WI38 (cell line): ENCODE measurements around the gene CCT7.
A peak's percentile ranks its signal among the peaks of the same experiment; 100 is the strongest.

Experiments used
- H3K4me3 ChIP-seq: 2 replicates; pipeline ENCODE4 v1.5.1; 2011; ENCODE audit warnings: low read depth, mild to moderate bottlenecking, control low read depth, low read length
- TF ChIP-seq, protein P1 (sequence below): IDR thresholded peaks from 2 replicates; pipeline ENCODE4 v1.5.1; 2012; ENCODE audit warnings: low read depth, mild to moderate bottlenecking, control low read depth, low read length

The CCT7 gene

DNA sequence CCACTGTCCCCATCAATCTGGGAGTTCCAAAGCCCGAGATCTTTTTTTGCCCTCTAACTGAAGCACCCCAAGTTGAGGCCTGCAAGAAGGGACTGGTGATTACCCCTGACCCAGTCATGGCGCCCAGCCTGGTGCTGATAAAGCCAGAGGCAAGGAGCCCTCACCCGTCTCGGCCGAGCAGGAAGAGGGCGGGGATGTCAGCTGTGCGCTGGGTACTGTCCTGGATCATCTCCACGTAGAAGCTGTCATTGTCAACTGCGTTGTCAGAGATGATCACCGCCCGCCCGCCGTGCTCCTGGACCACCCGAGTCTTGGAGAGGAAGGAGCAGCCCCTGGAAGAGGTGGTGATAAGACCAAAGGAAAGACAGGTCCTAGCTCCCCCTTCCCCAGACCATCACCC lies 5.5 kb upstream of the CCT7 start:
- TF ChIP-seq, protein P1, sequence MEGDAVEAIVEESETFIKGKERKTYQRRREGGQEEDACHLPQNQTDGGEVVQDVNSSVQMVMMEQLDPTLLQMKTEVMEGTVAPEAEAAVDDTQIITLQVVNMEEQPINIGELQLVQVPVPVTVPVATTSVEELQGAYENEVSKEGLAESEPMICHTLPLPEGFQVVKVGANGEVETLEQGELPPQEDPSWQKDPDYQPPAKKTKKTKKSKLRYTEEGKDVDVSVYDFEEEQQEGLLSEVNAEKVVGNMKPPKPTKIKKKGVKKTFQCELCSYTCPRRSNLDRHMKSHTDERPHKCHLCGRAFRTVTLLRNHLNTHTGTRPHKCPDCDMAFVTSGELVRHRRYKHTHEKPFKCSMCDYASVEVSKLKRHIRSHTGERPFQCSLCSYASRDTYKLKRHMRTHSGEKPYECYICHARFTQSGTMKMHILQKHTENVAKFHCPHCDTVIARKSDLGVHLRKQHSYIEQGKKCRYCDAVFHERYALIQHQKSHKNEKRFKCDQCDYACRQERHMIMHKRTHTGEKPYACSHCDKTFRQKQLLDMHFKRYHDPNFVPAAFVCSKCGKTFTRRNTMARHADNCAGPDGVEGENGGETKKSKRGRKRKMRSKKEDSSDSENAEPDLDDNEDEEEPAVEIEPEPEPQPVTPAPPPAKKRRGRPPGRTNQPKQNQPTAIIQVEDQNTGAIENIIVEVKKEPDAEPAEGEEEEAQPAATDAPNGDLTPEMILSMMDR = no peak

DNA sequence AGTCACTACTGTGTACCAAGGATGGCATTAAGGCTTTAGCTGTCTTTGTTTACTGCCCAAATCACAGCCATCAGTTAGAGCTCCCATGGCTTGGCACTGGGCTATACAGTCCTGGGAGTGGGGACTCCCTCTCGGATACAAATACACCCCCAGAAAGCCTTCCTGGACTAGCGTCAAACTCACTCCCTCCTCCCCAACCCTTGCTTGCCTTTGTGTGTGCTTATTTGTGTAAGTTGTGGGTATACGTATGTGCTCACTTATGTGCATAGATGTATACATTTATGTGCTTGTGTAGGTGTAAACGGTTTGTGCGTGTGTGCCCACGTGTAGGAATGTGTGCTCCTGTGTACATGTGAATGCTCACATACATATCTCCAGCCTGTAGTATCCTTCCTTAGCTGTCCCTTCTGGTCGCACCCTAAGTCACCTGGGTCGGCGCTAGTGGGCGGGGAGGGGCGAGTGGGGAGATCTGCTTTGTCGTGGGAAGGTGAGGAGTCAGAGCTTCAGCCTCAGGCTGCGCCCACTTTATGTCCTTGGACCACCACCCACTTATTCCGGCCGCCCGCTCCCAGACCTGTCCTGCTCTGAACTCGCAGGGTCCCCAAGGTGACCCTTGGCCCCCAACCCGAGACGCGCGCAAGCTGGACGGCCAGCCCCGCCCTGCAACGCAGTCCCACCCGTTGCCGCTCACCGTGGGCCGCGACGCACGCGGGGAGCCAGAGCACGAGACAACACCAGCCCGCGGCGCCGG lies 1.5 kb upstream of the CCT7 start:
- TF ChIP-seq, protein P1 = no peak
- H3K4me3 ChIP-seq = peak overlapping the region; percentile 93

More for the DNA sequence above, 5.5 kb upstream of the CCT7 start:
- H3K4me3 ChIP-seq = no peak overlapping the region

DNA sequence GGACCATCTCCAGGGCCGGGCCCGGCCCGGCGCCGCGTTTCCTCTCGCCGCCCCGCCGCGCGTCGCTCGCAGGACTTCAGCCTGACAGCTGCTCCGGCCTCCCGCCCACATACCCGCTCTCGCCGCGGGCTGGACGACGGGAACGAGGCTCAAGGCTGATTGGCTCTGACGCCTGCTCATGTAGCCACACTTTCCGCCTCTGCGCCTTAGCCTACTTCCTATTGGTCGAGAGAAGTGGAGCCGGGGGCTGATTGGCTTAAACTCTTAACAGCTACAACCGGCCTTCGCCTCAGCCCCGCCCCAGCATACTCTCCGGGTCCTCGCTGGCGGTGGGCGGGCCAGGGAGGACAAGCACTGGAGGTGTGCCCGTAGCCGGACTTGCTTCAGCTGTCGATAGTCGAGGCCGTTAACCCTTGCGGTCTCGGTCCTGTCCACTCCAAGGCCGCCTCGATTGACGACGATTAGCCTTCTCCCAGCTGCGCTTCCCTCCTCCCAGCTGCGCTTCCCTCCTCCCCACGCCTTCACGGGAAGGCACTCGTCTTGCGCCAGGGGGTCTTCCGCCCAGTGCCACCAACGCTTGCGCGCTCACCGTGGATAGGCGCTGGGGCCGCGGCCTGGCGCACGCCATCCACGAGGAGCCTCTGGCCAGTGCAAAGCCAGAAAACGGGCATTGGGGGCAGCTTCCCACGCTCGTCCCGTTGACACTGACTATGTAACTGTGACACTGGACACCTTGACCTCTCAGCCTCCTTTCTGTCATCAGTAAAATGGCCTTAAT lies 765 bp upstream of the CCT7 start, which contains the start of gene PRADC1:
Gene PRADC1 (minus strand): TSS at position 86 of the 778 bp plus-strand sequence. CDS start 79 bp downstream, at position 7.
- TF ChIP-seq, protein P1 = no peak
- H3K4me3 ChIP-seq = peak within 1 kb of the TSS; percentile 93

DNA sequence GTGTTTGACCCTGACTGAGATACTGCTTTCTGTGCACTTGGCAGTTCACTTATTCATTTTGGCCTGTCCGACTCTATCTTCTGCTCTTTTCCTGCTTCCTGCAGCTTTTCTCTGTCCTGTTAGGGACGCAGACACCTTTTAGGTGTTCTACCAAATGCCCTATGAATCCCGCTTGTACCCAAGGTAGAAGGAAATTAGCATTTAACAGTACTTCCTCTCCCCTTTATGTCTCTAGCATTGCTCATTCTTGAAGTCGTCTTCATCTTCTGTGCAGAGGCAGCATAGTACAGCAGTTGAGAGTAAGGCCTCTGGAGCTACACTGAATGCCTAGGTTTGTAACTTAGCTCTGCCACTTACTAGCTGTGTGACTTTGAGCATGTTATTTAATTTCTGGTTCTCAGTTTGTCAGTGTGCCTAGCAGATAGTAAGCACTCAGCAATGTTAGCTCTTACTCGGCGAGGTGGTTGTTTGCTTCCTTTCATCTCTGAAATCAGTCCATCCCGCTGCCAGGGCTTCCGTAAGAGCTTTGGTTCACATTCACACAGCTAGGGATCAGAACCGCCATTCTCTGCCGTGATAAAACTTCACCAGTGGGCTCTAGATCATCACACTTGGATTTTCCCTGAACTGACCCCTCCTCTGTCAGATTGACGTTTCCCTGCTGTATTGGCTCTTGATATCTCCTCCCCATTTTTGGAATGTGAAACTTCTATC lies 1.4 kb downstream of the CCT7 start:
- peak overlapping the region; percentile 93 for H3K4me3 ChIP-seq
- TF ChIP-seq, protein P1 = no peak

DNA sequence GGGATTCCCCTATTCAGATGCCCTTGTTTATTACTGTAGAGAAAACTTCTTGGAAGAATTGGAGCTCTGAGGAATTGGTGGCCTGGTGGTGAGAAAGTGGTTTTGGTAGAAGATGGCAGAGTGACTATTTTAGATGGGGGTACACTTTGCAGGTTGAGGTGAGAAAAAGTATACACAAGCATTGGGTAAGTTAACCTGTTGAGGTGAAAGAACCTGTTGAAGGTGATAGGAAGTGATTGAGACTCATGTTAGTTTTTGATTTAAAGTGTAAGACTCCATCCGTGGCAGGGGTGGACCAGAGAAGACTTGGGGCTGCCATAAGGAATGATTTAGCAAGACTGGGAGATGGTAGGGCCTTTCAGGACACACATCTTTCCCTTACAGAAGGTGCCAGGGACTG lies 3.1 kb downstream of the CCT7 start:
- H3K4me3 ChIP-seq = no peak overlapping the region
- TF ChIP-seq, protein P1 = no peak

DNA sequence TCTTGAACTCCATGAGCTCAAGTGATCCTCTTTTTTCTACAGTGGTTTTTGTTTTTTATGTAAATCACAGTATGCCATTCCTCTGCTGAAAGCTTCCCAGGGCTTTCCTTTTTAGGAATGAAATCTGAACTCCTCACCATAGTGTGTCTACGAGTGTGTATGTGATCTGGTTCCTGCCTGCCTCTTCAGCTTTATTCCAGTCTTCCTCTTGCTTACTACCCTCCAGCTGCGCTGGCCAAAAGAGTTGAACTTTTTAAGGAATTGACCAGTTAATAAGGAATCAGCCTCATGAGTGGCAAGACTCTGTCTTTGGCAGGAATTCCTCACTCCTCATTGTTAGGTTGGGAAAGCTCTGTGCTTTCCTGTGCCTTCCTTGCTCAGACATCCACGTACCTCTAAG lies 4.0 kb downstream of the CCT7 start:
- TF ChIP-seq, protein P1 = no peak
- H3K4me3 ChIP-seq = no peak overlapping the region

DNA sequence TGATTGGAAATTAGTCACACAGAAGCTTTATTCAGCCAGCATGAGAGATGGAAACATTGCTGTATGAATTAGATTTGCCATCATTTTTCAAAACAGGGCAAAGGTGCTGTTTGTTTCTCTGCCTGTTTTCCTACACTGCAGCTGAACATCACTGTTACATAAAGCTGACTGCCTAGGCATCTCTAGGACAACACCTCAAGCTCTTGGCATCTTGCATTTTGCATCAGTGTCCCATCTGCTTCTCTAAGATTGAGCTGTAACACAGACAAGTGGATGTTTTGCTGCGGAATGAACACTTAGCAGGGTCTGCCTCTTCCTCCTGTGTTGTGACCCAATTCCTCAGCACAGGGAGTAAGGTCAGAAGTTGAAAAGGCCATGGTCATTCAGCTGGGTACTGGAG lies 4.9 kb downstream of the CCT7 start:
- TF ChIP-seq, protein P1 = no peak
- H3K4me3 ChIP-seq = no peak overlapping the region
